Right ventricle myocardium inferior (tissue), 1 donor: ENCODE data around the gene PDSS2. TPM values are rescaled to one million over a fixed set of nuclear protein-coding genes. Genes with fewer than 3 reads are reported as not detected.
"Not testable (repeated sequence)": the region's sequence is repeated elsewhere in the genome, so short reads cannot be mapped to it uniquely, and the experiment has no call there.

Source experiments
- ATAC-seq: fragments of 200-7000 bp; cut with Tn5 transposase; one replicate; pipeline ENCODE4 v1.9.1; 2020; ENCODE audit warnings: mild to moderate bottlenecking, moderate library complexity
- DNase-seq: peaks from one replicate; pipeline ENCODE4 v3.0.0; 2021; ENCODE audit errors: missing footprints
- intact Hi-C: fragments of 100-400 bp; cut with DNase I; formaldehyde crosslinking; loops from one replicate; pipeline ENCODE4 v1.11.0; 2022
- total RNA-seq: library from RNA; stranded (reverse); fragmentation: NEBNext Ultra II Directional; extraction: Animal tissue kit (Norgen Biotek cat#: 25700); gene quantifications from one replicate; pipeline ENCODE4 v1.2.1, GENCODE V29; 2021
- donor health status: DM: no; HTN: yes; CAD: no; lungs with severe emphysema.

The PDSS2 gene
- total RNA-seq, 1 donor from 2014 or later = 15.6 TPM

GRCh38 chr6:107485157-107485556 is 25.8 kb upstream of the PDSS2 start:
- intact Hi-C loops = no loop called here

GRCh38 chr6:107479089-107479690 is 19.8 kb upstream of the PDSS2 start:
- intact Hi-C loops = no loop called here

More at GRCh38 chr6:107485157-107485556, 25.8 kb upstream of the PDSS2 start:
- ATAC-seq = no peak
- DNase-seq = no peak

DNA sequence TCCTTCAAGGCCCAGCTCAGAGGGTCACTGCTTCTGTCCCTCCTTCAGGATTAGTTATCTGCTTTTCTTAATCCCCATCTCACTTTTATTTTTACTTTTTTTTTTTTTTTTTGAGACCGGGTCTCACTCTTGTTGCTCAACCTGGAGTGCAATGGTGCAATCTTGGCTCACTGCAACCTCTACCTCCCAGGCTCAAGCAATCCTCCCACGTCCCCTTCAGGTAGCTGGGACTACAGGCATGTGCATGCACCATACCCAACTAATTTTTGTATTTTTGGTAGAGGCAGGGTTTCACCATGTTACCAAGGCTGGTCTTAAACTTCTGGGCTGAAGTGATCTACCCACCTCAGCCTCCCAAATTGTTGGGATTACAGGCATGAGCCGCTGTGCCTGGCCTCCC is 16.5 kb upstream of the PDSS2 start:
- ATAC-seq, intact Hi-C loops, DNase-seq: not testable (repeated sequence)

More at GRCh38 chr6:107479089-107479690, 19.8 kb upstream of the PDSS2 start:
- no peak for DNase-seq
- no peak for ATAC-seq

- DNase-seq, intact Hi-C loops, ATAC-seq: not testable (repeated sequence)
Observed at GRCh38 chr6:107475360-107475759, 16.0 kb upstream of the PDSS2 start.

GRCh38 chr6:107473660-107474059 is 14.3 kb upstream of the PDSS2 start:
- DNase-seq (no peak), ATAC-seq (no peak)

GRCh38 chr6:107470364-107470763 is 11.0 kb upstream of the PDSS2 start:
- DNase-seq = no peak
- no peak for ATAC-seq
- intact Hi-C loops = no loop called here

More at GRCh38 chr6:107473660-107474059, 14.3 kb upstream of the PDSS2 start:
- intact Hi-C loops = no loop called here

DNA sequence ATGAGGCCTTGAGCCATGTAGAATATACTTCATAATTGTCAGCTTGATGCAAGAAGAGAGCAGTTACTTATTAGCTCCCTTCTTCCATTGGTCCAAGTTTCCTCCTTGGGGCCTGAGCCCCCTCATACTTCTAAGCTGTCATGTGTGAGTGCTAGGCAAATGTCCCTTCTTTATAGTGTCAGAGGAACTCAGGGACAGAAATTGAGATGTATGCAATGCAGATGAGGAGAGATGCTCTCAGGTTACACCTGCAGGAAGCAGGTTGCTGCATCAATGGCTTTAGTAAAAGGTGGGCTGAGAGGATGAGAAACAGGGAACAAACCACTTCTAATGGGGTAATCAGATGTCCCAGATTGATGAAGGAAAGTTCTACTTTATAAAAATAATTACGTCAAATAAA is 6.7 kb upstream of the PDSS2 start:
- intact Hi-C loops = no loop called here
- no peak for DNase-seq
- ATAC-seq = no peak

GRCh38 chr6:107460083-107460631 is 793 bp upstream of the PDSS2 start:
- ATAC-seq = no peak
- intact Hi-C loops = no loop called here
- DNase-seq = no peak

DNA sequence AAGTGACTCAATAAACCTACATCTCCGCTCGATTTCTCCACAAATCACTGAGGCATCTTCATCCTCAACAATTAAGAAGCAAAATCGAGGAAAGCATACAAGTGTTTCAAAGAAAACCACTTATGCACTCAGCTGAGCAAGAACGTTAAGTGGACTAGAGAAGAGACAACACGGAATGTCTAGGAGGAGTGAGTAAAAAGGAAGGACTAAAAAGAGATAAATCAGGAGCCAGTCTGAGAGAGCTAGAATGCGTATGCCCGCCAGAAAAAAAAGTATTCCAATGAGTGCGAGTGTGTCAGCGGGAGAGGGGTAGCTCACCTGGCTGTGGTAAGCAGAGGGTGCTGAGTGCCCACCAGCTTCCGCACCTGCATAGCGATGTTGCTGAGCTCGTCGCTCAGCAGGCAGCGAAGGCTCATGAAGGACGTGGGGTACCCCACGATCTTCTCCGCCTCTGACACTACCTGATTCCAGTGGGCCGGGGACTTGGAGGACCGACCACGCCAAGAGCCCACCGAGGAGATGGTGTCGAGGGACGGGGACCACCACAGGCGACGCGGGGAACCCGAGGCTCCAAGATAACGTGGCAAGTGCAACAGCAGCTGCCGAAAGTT is 587 bp downstream of the PDSS2 start:
- intact Hi-C loops = loop anchor here (2.0 kb wide), 1 partner anchor 32 kb away; the partner anchor contains the start of gene SOBP
- DNase-seq (peak; percentile 69), ATAC-seq (no peak)

DNA sequence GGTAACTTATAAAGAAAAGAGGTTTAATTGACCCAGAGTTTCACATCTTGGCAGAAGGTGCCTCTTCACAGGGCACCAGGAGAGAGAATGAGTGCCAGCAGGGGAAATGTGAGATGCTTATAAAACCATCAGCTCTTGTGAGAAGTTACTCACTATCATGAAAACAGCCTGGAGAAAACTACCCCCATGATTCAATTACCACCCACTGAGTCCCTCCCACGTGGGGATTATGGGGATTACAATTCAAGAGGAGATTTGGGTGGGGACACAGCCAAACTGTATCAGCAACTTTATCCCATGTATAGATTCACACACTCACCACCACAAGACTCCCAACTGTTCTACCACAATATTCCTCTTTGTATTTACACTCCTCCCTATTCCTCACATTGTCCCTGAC is 10.6 kb downstream of the PDSS2 start:
- ATAC-seq (no peak), DNase-seq (no peak)
- intact Hi-C loops = no loop called here

- ATAC-seq = no peak
- intact Hi-C loops = no loop called here
Observed at GRCh38 chr6:107447663-107448216, 11.6 kb downstream of the PDSS2 start.

GRCh38 chr6:107444277-107444676 is 15.1 kb downstream of the PDSS2 start:
- intact Hi-C loops = no loop called here
- DNase-seq (no peak), ATAC-seq (no peak)

More at GRCh38 chr6:107447663-107448216, 11.6 kb downstream of the PDSS2 start:
- no peak for DNase-seq

DNA sequence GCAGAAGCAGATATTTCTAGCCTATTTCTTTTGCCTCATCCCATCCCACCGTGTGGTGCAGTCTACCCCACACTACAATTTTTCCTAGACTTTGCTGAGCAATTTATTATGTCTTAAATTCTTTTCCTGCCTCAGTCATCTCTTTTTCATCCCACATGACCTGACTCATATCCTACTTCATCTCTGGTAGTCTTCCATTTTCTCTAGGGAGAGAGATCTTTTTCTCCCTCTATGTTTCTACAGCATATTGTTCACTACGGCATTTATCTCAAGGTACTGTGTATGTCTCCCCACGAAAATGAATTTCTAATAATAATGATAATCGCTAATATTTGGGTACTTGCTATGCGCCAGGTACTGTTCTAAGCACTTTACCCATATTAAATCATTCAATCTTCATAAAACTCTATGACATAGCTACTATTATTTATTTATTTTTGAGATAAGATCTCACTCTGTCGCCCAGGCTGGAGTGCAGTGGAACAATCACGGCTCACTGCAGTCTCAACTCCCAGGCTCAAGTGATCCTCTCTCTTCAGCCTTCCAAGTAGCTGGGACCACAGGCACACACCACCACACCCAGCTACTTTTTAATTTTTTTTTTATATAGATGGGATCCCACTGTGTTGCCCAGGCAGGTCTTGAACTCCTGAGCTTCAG is 15.6 kb downstream of the PDSS2 start:
- DNase-seq (no peak), ATAC-seq (no peak)
- intact Hi-C loops = no loop called here

- DNase-seq (no peak), ATAC-seq (no peak)
- intact Hi-C loops = no loop called here
Observed at GRCh38 chr6:107442938-107443607, 16.3 kb downstream of the PDSS2 start.

DNA sequence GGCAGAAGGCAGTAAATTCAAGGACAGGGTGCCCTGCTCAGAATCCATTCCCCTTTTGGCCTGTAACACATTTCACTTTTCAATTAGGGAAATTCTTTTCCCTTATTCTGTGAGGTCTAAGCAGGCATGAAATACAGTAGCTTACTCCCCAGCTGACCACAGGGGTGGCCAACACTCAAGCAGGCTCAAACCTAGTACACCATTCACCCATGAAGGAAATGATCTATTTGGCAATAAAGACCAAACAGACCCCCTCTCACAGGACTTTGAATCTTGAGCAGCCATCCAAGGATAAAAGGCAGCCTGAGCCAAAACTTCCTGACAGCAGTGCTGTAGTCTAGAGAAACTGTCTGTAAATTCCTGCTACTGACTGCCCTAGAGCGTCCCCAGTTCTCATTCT is 17.7 kb downstream of the PDSS2 start:
- intact Hi-C loops = no loop called here
- ATAC-seq = no peak
- no peak for DNase-seq

GRCh38 chr6:107440936-107441335 is 18.4 kb downstream of the PDSS2 start:
- intact Hi-C loops = no loop called here
- ATAC-seq (no peak), DNase-seq (no peak)

GRCh38 chr6:107439406-107439805 is 20.0 kb downstream of the PDSS2 start:
- intact Hi-C loops = no loop called here
- ATAC-seq (no peak), DNase-seq (no peak)

- ATAC-seq (no peak), DNase-seq (no peak)
- intact Hi-C loops = no loop called here
Observed at GRCh38 chr6:107437691-107438090, 21.7 kb downstream of the PDSS2 start.

DNA sequence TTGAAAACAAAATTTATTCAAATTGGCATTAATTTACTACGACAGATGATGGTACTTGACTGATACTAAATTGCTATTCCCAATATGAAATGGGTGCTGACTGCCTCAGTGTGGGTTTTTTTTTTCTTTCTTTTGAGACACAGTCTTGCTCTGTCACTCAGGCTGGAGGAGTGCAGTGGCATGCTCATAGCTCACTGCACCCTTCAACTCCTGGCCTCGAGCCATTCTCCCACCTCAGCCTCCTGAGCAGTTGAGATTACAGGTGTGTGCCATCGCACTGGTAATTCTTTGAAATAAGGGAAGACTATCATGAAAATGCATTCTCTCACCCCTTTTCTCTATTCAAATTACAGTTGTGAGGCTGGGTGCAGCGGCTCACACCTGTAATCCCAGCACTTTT is 22.5 kb downstream of the PDSS2 start:
- intact Hi-C loops = no loop called here
- DNase-seq (no peak), ATAC-seq (no peak)
